Kidney (tissue), 14 donors: ENCODE data around the gene KRT8. TPM values are rescaled to one million over a fixed set of nuclear protein-coding genes. Genes with fewer than 3 reads are reported as not detected.

Source experiments
- DNase-seq, 5 donors: peaks; one replicate each; pipeline ENCODE4 v3.0.0-alpha.2; 2013 to 2020
- FAIRE-seq: peaks from 2 replicates; lab custom pipeline; 2012; peaks lifted over from hg19 to GRCh38; lab: Jason Lieb, UNC
- H3K27ac ChIP-seq, 2 donors: one replicate each; pipeline ENCODE4 v1.7.0; 2013; ENCODE audit warnings: low read depth in 2 of 2, low read length in 2 of 2, inconsistent platforms in 1 of 2
- H3K27me3 ChIP-seq: one replicate; pipeline ENCODE4 v1.7.1; 2013; ENCODE audit warnings: low read length, inconsistent platforms; ENCODE audit not compliant: control insufficient read depth, insufficient read depth
- H3K36me3 ChIP-seq, 3 donors: one replicate each; pipeline versions ENCODE4 v1.7.0 to v1.7.1; 2013; ENCODE audit warnings: low read length in 3 of 3, control low read depth in 1 of 3, inconsistent platforms in 1 of 3; ENCODE audit not compliant: insufficient read depth in 3 of 3, control insufficient read depth in 2 of 3
- H3K4me1 ChIP-seq, 3 donors: one replicate each; pipeline versions ENCODE4 v1.7.0 to v1.7.1; 2013; ENCODE audit warnings: low read length in 3 of 3, inconsistent platforms in 1 of 3, low read depth in 1 of 3; ENCODE audit not compliant: control insufficient read depth in 2 of 3, insufficient read depth in 2 of 3
- H3K4me3 ChIP-seq, 3 donors: one replicate each; pipeline versions ENCODE4 v1.7.0 to v1.8.1; 2013; ENCODE audit warnings: low read length in 3 of 3, control low read depth in 1 of 3, inconsistent platforms in 1 of 3
- H3K9ac ChIP-seq, 3 donors: one replicate each; pipeline versions ENCODE4 v1.7.0 to v1.7.1; 2013; ENCODE audit warnings: low read length in 3 of 3, control low read depth in 1 of 3, inconsistent platforms in 1 of 3
- H3K9me3 ChIP-seq, 3 donors: one replicate each; pipeline versions ENCODE4 v1.7.0 to v1.7.1; 2013; ENCODE audit warnings: low read length in 3 of 3, control low read depth in 1 of 3, inconsistent platforms in 1 of 3; ENCODE audit not compliant: control insufficient read depth in 2 of 3, insufficient read depth in 1 of 3
- CTCF ChIP-seq: IDR thresholded peaks from 3 replicates; pipeline ENCODE4 v1.5.1; 2012; ENCODE audit warnings: mild to moderate bottlenecking, moderate library complexity, borderline replicate concordance; ENCODE audit not compliant: insufficient read depth; ENCODE audit errors: extremely low read depth
- intact Hi-C: fragments of 100-400 bp; cut with DNase I; formaldehyde crosslinking; loops from one replicate; pipeline ENCODE4 v1.11.1; 2022
- polyA plus RNA-seq: library from polyadenylated mRNA; stranded (reverse); fragments of 350-450 nt; fragmentation: Illumina TruSeq; extraction: RNeasy Lipid Tissue Mini Kit (QIAGEN cat#74804); gene quantifications from one replicate; pipeline ENCODE4 v1.2.3, GENCODE V29; 2014; ENCODE audit warnings: low read depth, low replicate concordance; ENCODE audit not compliant: insufficient read depth
- total RNA-seq: library from RNA; stranded (reverse); fragmentation: NEBNext Ultra II Directional; extraction: Animal tissue kit (Norgen Biotek cat#: 25700); gene quantifications from one replicate; pipeline ENCODE4 v1.2.1, GENCODE V29; 2021
- donor health status: control.
- donor health status: control.
- donor health status: control.
- donor health status: control.
- donor health status: control.
- donor health status: DM: yes; HTN: yes; CAD: no.
- donor health status: Normal renal cell carcinoma (clear cell type).

Gene KRT8
- total and polyA plus RNA-seq, 2 donors from 2014 or later, result 333 to 546 TPM

GRCh38 chr12:52892207-52892852 is 12.5 kb downstream of the KRT8 start:
- no peaks in the 10 kb centered on the region for H3K36me3 ChIP-seq
- H3K4me3 ChIP-seq, result no peak overlapping the region
- H3K4me1 ChIP-seq, result no peaks in the 10 kb centered on the region
- H3K9me3 ChIP-seq, result no peaks in the 10 kb centered on the region
- DNase-seq (no peak), FAIRE-seq (no peak)
- H3K27me3 ChIP-seq, result no peaks in the 10 kb centered on the region
- H3K27ac ChIP-seq, result no peak overlapping the region
- TF ChIP-seq CTCF, result no peak
- no peak overlapping the region for H3K9ac ChIP-seq
- intact Hi-C loops, result no loop called here

DNA sequence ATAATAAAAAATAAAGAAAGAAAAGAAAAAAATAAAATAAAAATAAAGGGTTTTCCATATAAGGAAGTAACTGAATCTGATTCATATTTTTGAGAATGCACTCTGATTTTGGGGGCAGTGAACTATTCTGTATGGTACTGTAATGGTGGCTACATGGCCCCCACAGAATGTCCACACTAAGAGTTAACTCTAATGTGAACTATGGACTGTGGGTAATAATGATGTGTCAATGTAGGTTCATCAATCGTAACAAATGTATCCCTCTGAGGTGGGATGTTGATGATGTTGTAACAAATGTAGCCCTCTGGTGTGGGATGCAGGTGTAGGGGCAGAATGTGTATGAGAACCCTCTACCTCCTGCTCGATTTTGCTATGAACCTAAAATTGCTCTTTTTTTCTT is 13.8 kb downstream of the KRT8 start:
- Histone ChIP-seq H3K9ac (no peak overlapping the region), H3K27me3 (no peaks in the 10 kb centered on the region), H3K27ac (no peak overlapping the region), H3K4me1 (no peaks in the 10 kb centered on the region), H3K9me3 (no peaks in the 10 kb centered on the region), H3K4me3 (no peak overlapping the region), H3K36me3 (no peaks in the 10 kb centered on the region)
- intact Hi-C loops, result no loop called here
- DNase-seq (no peak), FAIRE-seq (no peak)
- TF ChIP-seq CTCF, result no peak

GRCh38 chr12:52890417-52890816 is 14.5 kb downstream of the KRT8 start:
- H3K36me3 ChIP-seq, result no peaks in the 10 kb centered on the region
- DNase-seq, result no peak
- no peaks in the 10 kb centered on the region for H3K27me3 ChIP-seq
- no peak for TF ChIP-seq CTCF
- H3K4me1 ChIP-seq, result no peaks in the 10 kb centered on the region
- no peak overlapping the region for H3K9ac ChIP-seq
- FAIRE-seq, result no peak
- no peaks in the 10 kb centered on the region for H3K9me3 ChIP-seq
- H3K4me3 ChIP-seq, result no peak overlapping the region
- intact Hi-C loops, result no loop called here
- no peak overlapping the region for H3K27ac ChIP-seq
